HG03457 (cell line): Measurements from ENCODE around the gene TMED1.

Source experiments
- ATAC-seq: cut with Tn5 transposase; IDR thresholded peaks from one replicate; pipeline ENCODE4 v1.9.1; 2021; ENCODE audit warnings: moderate number of reproducible peaks; ENCODE audit not compliant: unreplicated experiment

Gene TMED1

DNA sequence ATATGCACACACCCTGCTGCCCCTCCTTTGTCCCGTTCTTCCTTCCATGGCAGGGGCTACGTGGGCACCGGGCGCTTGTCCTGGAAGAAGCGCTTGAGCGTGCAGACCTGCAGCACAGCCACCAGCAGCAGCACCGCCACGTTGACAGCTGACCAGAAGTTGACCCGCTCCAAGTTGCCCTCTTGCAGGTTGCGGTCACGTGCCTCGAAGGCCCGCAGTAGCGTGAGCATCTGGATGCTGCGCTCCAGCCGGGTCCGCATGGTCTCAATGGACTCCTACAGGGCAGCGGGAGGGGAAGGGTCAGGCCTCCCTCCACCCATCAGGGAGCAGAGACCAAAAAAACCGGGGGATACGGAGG lies 3.1 kb downstream of the TMED1 start:
- ATAC-seq = no peak

DNA sequence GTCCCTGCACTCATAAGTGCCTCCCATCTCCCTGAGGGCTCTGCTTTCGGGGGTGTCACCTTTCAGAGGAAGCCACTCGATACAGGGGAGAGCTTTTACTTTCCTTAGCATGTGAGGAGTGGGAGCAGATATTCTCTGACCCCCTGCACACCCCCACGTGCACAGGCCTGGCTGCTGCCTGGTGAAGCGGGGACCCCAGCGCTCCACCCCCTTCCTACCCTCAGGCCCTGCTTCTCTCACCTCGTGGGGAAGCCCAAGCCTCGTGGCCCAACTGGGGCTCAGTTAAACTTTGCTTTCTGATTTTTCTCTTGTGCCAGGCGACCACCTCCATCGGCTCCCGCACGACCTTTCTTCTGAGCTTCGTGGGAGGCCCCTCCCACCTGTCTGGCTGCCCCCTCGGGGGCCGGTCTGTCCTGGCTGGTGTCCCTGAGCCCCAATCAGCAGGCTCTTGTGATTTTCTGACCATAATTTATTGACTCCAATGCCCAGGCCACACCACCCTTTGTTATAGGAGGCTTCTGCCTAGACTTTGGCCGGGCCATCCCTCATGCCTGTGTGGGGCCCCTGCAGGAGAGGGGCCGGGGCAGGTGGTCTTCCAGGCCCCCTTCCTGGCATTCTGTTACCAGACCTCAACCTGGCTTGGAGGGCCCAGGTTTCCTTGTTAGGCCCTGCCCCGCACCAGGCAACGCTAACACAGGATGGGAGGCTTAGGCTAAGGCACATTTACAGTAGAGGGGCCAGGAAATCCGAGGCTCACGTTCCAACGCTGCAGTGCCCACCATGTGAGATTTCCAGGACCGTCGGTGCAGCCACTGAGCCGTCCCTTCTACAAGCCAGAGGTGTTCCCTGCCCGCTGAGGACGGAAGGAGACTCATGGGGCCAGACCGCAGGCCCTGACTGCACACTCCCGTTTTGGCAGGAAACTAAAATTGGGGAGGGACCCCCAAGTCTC lies 3.7 kb downstream of the TMED1 start:
- no peak for ATAC-seq

DNA sequence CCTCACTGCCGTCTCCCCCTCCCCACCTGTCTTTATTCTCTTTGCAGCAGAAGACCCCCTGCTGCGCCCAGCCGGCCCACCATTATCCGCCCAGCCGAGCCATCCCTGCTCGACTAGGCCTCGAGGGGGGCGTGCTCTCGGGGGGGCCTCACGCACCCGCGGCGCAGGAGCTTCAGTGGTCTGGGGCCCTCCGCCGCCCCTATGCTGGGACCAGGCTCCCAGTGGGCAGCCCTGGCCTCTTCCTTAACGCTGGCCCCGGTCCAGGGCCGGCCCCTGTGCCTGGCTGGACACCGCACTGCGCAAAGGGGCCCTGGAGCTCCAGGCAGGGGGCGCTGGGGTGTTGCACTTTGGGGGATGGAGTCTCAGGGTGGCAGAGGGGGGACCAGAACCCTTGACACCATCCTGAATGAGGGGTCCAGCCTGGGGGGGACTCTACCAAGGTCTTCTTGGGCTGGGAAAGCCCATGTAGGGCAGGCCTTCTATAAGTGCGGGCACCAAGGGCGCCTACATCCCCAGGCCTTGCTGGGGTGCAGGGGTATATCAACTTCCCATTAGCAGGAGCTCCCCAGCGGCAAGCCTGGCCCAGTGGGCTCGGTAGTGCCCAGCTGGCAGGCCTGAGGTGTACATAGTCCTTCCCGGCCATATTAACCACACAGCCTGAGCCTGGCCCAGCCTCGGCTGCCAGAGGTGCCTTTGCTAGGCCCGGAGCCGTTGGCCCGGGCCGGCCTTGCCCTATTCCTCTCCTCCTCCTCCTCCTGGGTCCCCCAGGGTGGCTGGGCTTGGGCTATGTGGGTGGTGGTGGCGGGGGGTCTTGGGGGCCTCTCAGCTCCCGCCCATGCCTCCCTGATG lies 4.9 kb downstream of the TMED1 start:
- ATAC-seq = no peak

DNA sequence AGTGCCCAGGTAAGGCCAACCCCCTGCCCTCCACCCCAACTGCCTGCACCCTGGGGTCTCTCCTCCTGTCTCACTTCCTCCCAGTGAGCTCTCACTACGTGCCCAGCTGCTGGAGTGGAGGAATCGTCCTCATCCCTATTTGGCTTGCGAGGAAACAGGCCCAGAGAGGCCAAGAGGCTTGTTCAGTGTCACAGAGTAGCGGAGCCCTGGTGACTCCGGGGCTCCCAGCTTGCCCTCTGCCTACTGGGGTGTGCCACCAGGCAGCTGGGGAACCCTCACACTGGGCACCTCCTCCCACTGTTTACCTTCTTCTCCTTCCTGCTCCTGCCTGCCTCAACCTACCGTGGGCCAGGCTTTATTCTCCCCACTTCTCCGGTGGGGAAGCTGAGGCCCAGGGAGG lies 5.6 kb downstream of the TMED1 start:
- ATAC-seq = no peak

DNA sequence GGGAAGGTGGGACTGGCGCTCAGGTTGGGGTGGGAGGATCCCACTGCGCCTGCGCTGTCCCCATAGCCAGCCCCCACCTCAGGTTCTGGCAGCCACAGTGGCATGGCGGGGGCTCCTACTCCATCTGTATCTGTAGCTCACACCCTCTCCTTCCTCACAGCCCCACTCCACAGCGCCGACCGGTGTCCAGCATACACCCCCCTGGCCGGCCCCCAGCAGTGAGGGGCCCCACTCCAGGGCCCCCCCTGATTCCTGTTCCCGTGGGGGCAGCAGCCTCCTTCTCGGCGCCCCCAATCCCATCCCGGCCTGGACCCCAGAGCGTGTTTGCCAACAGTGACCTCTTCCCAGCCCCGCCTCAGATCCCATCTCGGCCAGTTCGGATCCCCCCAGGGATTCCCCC lies 6.0 kb downstream of the TMED1 start:
- ATAC-seq = no peak

DNA sequence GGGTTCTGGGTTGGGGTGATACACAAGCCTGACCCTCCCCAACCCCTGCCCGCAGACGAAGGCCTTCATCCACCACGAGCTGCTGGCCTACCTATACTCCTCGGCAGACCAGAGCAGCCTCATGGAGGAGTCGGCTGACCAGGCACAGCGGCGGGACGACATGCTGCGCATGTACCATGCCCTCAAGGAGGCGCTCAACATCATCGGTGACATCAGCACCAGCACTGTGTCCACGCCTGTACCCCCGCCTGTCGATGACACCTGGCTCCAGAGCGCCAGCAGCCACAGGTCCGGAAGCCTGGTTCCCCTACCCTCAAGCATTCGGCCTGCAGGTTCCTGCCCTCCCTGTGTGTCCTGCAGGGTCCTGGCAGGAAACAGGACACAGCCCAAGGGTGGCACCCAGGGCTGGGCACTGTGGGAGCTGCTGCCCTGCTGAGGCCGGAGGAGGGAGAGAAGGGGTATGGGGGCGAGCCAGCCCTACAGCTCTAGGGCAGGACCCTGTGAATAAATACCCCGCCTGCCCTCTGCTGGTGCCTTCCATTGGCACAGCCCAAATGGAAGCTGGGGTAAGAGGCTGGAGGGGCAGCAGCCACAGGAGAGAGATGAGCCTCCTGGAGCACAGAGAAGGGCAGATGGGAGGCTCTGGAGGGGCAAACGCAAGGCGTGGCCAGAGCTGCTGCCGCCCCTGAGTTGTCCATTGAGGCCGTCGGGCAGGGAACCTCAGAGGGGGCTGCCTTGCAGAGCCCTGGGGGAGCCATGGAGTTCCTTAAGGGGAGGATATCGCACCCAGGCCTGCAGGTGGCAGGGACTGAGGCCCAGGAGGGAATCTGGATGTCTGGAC lies 6.8 kb downstream of the TMED1 start:
- no peak for ATAC-seq

DNA sequence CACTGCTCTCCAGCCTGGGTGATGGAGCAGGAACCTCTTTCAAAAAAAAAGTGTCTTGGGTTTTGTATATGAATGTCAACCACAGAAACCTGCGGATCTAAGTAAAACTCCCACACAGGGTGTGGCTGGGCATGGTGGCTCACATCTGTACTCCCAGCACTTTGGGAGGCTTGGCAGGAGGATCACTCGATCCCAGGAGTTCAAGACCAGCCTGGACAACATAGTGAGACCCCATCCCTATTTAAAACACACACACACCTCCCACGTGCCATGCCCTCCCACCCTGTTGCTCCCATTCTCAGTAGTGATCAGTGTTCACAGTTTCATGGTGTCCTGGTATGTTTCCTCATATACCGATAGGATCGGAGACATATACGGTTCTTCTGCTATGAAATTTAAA lies 9.2 kb downstream of the TMED1 start:
- ATAC-seq = no peak

DNA sequence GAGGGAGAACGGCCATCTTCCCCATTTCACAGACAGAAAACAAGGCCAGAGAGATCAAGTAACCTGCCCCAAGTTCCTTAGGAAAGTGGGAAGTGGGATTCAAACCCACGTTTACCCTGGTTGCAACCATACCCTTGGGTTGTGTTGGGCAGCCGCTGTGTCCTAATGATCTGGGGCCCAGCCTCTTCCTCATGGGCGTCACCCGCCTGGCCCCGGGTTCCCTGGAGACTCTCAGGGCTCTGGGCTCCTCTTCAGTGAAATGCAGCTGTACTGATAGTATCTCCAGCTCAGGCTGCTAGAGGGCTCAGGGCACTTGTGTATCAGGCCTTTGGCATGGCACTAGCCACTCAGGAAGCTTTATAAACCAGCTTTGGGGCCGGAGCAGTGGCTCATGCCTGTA lies 9.8 kb downstream of the TMED1 start:
- no peak for ATAC-seq

DNA sequence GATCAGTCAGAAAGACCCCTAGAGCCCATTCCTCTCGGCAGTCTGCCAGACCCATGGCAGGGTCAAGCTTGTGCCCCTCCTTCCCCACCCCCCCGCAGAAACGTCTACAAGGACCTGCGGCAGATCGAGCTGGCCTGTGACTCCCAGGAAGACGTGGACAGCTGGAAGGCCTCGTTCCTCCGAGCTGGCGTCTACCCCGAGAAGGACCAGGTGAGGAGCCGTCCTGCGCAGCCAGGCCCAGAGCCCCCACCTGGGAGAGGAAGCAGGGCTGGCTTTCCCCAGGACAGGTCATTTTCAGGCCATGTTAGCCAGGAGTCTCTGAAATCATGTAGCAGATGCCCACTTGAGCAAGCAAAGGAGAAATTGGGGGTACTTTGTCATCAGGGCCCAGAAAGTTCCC lies 12.3 kb downstream of the TMED1 start:
- no peak for ATAC-seq

DNA sequence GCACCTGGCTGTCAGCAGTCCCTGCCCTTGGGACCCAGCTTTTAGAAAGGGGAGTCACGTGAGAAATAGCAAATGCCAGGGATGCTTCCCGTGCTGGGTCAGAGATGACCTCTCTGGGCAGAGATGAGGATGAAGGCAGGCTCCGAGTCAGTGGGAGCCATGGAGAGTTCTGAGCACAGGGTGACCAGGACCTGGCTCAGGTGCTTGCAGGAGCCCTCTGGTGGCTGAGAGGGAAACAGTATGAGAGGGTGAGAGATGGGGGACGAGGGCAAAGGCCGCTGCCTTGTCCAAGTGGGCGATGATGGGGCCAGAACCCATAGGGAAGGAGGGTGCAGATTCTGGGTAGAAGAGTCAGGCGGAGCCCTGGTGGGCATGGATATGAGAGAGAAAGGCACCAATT lies 15.8 kb downstream of the TMED1 start:
- ATAC-seq = no peak

DNA sequence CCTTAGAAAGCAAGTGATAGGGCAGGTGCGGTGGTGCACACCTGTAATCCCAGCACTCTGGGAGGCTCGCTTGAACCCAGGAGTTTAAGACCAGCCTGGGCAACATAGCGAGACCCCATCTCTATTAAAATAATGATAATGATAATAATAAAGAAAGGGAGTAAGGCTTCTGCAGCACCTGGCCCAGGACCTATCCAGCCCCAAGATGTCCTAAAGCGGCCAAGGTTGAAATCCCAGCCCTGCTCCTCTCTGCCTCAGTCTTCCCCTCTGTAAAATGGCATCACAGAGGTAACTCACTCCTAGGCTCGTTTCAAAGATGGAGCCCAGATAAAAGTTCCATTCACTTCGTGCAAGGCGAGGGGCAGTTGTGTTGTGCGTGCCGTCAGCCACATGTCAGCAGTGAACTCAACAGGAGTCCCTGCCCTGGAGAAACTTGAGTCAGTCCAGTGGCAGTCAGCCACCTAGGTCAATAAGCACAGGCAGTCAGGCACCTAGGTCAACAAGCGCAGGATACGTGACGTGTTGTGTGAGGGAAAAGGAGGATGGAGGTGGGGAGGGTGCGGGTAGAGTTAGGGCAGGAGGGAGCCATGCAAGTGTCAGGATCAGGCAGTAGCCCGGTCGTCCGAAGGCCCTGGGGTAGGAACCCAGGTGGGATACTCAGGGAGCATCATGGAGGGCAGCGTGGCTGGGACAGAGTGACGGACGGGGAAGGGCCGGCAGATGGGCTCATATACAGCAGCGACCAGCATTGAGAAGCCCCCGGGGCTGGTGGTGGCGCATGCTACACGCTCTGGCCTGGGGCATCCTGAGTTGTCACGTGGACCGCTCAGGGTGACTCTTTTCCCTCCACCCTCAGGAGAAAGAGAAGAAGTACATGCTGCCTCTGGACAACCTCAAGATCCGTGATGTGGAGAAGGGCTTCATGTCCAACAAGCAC lies 16.6 kb downstream of the TMED1 start:
- no peak for ATAC-seq

DNA sequence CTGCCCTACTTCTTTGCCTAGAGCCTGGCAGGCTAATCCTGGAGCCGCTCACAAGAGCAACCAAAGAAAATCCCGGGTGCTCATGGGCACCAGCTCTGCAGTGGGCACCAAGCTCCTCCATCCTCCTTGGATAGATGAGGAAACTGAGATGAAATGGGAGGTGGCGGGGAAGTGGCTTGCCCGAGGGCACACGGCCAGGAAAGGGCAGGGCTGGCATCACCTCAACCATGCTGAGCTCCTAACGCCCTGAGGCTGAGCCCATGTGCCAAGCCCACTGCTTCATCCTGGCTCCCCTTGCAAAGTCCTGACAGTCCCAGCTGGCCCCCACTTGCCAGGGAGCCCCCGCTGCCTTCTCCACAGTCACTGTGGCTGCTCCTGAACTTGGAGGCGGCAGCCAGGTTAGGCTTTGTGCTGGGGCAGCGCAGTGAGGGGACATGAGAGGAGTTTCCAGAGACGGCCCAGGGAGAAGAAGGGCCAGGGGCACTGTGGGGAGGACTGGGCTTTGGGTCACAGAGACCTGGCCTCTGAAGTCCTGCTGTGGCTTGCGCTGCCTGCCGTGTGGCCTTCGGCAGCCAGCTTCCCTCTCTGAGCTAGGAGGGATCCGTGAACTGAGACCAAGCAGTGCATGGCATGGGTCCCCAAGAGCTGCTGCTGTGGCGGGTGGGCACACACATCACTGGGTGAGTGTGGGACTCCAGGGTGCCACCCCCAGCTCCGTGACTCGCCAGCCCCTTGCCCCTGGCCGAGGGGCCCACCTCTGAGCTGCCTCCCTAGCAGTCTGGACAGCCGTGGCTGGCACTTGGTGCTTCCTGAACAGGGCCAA lies 17.5 kb downstream of the TMED1 start:
- ATAC-seq = no peak

DNA sequence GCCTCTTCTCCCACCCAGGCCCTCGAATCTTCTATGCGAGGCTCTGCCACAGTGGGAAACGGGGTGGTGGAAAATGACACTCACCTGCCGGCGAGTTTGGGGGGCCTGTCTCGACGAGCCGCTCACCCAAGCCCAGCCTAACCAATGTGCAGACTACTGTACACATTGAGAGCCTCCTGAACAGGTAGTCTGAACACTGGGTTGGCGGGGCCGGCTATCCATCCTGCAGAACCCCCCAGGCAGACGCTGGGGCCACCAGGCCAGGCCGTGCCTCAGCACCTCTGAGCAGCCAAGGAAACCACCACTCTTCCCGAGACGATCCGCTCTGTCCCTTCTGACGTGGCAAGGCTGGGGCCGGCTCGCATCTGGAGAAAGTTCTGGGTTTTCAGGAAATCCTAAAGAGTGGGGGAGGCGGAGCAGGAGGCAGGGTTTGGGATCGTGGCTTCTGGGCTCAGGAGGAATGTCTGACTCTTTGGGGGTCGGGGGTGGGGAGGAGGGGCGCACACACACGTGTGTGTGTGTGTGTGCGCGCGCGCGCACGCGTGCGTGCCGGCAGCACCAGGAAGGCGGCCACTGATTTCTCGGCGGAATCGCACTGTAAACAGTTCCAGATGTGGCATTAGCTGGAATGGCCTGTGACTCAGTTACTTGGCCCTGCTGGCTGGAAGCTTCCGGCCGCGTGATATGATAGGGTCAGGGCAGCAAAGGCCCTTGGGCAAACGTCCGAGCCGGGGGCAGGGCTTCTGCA lies 18.5 kb downstream of the TMED1 start:
- no peak for ATAC-seq

DNA sequence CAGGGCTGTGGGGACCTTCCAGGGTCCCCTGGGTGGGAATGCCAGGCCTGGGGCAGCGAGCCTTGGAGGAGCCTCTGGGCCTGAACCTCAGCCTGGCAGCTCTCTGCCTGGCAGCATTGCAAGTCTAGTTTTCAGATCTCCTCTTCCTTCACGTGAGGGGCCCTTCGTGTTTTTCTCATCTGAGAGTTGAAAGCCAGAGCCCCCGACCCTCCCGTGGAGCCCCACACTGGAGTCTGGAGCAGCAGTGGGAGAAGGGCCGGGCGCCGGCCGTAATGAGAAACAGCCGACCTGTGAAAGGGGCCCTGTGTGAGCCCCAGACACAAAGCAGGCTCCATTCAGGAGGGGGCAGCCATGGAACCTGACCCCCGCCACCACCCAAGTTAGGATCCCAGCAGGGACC lies 19.3 kb downstream of the TMED1 start:
- ATAC-seq = no peak

DNA sequence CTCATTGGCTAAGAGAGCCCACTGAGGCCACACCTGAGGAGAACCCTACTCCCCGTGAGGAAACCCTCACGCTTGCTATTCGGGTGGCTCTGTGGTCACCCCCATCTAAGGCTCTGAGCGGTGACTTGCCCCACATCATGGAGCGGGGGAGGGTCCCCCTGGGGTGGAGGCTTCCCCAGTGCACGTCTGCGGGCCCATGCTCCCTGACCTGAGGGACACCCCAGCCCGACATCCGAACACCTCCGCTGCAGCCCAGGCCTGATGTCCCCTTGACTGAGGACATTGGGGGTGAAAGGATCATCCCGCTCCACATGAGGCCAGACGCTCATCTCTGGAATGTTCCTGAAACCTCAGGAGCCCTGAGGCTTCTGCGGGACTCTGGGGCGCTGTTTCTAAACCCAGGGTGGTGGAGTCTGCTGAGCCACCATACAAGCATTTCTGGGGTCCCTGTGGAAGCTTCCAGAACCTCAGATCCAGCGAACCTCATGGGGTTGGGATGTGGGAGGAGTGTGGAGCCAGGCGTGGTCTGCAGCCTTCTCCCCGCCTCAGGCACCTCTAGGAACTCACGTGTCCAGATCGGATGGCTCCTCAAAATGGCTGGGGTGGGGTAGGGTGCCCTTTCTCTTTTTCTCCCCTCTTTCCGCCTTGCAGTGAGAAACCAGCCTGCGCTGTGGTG lies 19.9 kb downstream of the TMED1 start:
- no peak for ATAC-seq

DNA sequence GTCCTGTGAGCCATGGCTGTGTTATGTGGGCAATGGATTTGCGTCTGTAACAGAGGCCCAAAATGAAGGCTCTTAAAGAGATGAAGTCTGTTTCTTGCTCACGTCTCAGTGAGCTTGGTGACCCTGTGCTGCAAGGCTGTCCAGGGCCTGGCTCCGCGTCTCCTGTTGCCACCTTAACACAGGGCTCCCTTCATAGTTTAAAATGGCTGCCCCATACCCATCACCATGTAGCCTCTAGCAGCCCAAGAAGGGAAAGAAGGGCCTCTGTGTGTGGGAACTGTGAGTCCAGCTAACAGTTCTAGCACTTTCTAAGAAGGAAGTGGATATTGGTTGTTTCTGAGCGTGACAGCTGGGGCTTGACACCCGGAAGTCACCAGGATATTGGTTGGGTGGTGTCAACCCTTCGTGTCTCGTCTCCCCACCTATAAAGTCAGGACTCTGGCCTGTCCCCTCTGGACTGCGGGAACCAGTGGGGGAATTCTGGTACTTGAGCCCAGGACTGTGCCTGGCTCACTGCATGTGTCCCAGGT lies 20.9 kb downstream of the TMED1 start:
- no peak for ATAC-seq

DNA sequence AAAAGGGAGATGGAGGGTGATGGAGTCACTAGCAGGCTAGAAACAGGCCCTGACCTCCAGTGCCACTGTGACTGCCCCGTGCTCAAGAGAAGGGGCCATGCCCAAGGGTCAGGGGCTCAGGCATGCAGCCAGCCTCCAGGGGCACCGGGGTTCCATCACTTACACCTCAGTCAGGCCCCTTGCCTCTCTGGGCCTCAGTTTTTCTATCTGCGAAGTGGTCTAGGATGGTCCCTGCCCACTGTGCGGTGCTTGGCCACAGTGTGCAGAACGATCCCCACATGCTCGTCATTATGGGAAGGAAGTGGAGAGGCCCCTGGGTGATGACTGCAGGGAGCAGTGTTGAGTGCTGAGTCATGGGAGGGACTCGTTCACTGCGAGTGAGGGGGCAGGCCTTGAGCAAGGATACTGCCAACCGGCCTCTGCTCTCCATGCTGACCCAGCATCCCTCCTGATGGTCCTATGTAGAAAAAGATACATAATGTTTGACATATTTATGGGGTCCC lies 23.1 kb downstream of the TMED1 start:
- no peak for ATAC-seq

DNA sequence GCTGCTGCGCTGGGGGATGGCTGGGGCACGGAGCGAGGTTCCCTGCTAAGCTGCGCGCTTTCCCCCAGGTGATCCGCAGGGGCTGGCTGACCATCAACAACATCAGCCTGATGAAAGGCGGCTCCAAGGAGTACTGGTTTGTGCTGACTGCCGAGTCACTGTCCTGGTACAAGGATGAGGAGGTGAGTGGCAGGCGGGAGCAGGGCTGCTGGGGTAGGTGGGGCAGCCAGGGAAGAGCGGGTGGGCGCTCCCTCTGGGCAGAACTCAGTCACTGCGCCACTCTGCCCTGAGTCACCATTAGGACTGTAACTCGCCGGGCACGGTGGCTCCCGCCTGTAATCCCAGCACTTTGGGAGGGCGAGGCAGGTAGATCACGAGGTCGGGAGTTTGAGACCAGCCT lies 23.8 kb downstream of the TMED1 start:
- ATAC-seq = no peak
